ENCODE measurements around the gene DCAF6.

- no peak for TF ChIP-seq CTCF (conservative IDR thresholded peaks at IDR 0.05; ENCODE audit: low read length)
- no peak for TF ChIP-seq EZH2phosphoT487 (IDR thresholded peaks at IDR 0.05; ENCODE audit: borderline replicate concordance, low read depth, low read length)
These were observed 64.7 kb downstream of the DCAF6 start for GRCh38 chr1:168001213-168001612.
